ENCODE data around the gene ATL3.

ATL3 gene

DNA sequence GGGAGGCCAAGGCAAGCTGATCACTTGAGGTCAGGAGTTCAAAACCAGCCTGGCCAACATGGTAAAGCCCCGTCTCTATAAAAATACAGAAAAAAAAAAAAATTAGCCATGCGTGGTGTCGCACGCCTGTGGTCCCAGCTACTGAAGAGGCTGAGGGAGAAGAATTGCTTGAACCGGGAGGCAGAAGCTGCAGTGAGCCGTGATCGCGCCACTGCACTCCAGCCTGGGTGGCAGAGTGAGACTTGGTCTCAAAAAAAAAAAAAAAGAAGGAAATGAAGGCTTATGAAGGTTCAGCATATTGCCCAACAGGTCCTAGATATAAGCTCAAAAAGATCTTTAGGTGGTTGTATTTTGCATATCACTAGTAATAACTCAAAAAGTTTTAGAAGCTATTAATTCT, 10.2 kb downstream of the ATL3 start:
- TF ChIP-seq, protein P1, sequence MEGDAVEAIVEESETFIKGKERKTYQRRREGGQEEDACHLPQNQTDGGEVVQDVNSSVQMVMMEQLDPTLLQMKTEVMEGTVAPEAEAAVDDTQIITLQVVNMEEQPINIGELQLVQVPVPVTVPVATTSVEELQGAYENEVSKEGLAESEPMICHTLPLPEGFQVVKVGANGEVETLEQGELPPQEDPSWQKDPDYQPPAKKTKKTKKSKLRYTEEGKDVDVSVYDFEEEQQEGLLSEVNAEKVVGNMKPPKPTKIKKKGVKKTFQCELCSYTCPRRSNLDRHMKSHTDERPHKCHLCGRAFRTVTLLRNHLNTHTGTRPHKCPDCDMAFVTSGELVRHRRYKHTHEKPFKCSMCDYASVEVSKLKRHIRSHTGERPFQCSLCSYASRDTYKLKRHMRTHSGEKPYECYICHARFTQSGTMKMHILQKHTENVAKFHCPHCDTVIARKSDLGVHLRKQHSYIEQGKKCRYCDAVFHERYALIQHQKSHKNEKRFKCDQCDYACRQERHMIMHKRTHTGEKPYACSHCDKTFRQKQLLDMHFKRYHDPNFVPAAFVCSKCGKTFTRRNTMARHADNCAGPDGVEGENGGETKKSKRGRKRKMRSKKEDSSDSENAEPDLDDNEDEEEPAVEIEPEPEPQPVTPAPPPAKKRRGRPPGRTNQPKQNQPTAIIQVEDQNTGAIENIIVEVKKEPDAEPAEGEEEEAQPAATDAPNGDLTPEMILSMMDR (IDR thresholded peaks at IDR 0.05), result no peak

- TF ChIP-seq, protein P1 (IDR thresholded peaks at IDR 0.05), result no peak
Measured at GRCh38 chr11:63652671-63653070, 18.5 kb downstream of the ATL3 start.

- TF ChIP-seq, protein P1 (IDR thresholded peaks at IDR 0.05), result no peak
Measured at GRCh38 chr11:63643205-63643604, 28.0 kb downstream of the ATL3 start.

- TF ChIP-seq, protein P1 (IDR thresholded peaks at IDR 0.05), result peak; percentile 12; the same call in 1 of the 2 replicates
Measured at GRCh38 chr11:63641727-63642126, 29.4 kb downstream of the ATL3 start.

DNA sequence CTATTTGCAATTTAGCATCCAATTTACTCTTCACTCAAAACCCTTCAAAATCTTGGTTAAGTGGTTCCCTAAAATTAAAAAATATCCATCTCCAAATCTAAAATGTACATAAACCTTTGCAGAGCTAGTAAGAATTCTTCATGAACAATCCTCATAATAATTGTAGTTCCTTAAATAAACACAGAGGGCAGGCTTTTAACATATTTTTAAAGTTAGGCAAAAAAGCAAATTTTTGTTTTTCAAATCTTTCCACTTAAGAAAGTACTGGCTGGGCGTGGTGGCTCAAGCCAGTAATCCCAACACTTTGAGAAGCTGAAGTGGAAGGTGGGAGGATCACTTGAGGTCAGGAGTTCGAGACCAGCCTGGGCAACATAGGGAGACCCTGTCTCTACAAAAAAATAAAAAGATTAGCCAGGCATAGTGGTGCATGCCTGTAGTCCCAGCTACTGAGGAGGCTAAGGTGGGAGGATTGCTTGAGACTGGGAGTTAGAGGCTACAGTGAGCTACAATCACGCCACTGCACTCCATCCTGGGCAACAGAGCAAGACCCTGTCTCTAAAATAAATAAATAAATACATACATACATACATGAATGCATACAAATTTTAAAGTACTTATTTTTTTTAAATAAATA, 31.9 kb downstream of the ATL3 start:
- TF ChIP-seq, protein P1 (IDR thresholded peaks at IDR 0.05), result peak; percentile 54

DNA sequence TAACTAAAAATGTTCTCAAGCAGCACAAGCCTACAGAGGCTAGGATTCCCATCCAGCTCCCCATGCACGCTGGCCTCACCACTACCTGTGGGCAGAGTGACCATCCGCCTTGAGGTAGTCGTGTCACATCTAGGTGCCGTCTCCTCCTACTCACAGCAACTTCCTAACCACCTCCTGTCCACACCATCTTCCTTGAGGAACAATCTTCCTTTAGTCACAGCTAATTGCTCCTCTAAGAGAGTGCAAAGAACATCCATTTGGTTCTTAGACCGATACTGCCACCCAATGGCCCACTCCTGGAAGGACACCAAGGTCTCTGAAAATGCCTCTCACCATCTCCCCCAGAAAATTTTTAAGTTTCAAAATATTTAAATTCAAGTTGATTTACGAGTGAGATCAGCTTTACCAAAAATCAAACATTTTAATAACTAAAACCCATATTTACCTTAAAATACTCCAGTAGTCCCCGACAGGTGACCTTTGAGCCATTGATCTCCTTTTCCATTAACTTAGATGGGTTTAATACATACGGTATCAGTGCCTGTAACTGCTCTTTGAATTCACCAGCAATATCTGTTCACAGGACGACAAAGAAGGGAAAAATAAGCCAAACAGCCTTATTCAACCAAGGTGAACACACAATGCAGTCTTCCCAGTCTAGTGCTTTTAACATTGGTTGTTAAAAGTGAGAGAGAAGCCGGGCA, 35.3 kb downstream of the ATL3 start:
- TF ChIP-seq, protein P1 (IDR thresholded peaks at IDR 0.05), result peak; percentile 83

- TF ChIP-seq, protein P1 (IDR thresholded peaks at IDR 0.05), result no peak
Measured at GRCh38 chr11:63629426-63629825, 41.8 kb downstream of the ATL3 start.

Data from LNCAP (cell line).